HG03280 (cell line): ENCODE results near the gene GLP1R.

Experiments used
- ATAC-seq: cut with Tn5 transposase; IDR thresholded peaks from one replicate; pipeline ENCODE4 v1.9.1; 2021; ENCODE audit warnings: mild to moderate bottlenecking, moderate library complexity; ENCODE audit not compliant: unreplicated experiment

The GLP1R gene

GRCh38 chr6:39048481-39049399, at the start of gene GLP1R:
TSS of gene GLP1R (plus strand) at chr6:39048781. CDS start at chr6:39048841, 60 bp downstream.
- no peak for ATAC-seq

- no peak for ATAC-seq
These were observed 45.5 kb upstream of the GLP1R start for GRCh38 chr6:39003072-39003471.

- ATAC-seq: no peak
These were observed 45.1 kb upstream of the GLP1R start for GRCh38 chr6:39003492-39003891.

- ATAC-seq: no peak
These were observed 43.8 kb upstream of the GLP1R start for GRCh38 chr6:39004801-39005200.

- no peak for ATAC-seq
These were observed 42.8 kb upstream of the GLP1R start for GRCh38 chr6:39005774-39006173.

- no peak for ATAC-seq
These were observed 41.0 kb upstream of the GLP1R start for GRCh38 chr6:39007575-39007974.

- no peak for ATAC-seq
These were observed 39.8 kb upstream of the GLP1R start for GRCh38 chr6:39008737-39009136.

GRCh38 chr6:39009476-39009875, 39.1 kb upstream of the GLP1R start:
- no peak for ATAC-seq

- no peak for ATAC-seq
These were observed 31.6 kb upstream of the GLP1R start for GRCh38 chr6:39016839-39017546.

GRCh38 chr6:39017547-39017880, 31.1 kb upstream of the GLP1R start:
- ATAC-seq: no peak

- no peak for ATAC-seq
These were observed 30.5 kb upstream of the GLP1R start for GRCh38 chr6:39018103-39018502.

- ATAC-seq: no peak
These were observed 28.4 kb upstream of the GLP1R start for GRCh38 chr6:39020136-39020535.

GRCh38 chr6:39021041-39021440, 27.5 kb upstream of the GLP1R start:
- no peak for ATAC-seq

- no peak for ATAC-seq
These were observed 26.8 kb upstream of the GLP1R start for GRCh38 chr6:39021779-39022178.

- ATAC-seq: no peak
These were observed 22.4 kb upstream of the GLP1R start for GRCh38 chr6:39026175-39026574.

- no peak for ATAC-seq
These were observed 19.2 kb upstream of the GLP1R start for GRCh38 chr6:39029156-39030011.

- no peak for ATAC-seq
These were observed 12.9 kb upstream of the GLP1R start for GRCh38 chr6:39035681-39036080.

GRCh38 chr6:39037082-39037508, 11.5 kb upstream of the GLP1R start:
- no peak for ATAC-seq

- ATAC-seq: no peak
These were observed 10.9 kb upstream of the GLP1R start for GRCh38 chr6:39037707-39038106.

- no peak for ATAC-seq
These were observed 8.4 kb upstream of the GLP1R start for GRCh38 chr6:39040080-39040673.

GRCh38 chr6:39041072-39041471, 7.5 kb upstream of the GLP1R start:
- ATAC-seq: no peak
